ENCODE measurements around the gene CGRRF1. TPM values are rescaled to one million over a fixed set of nuclear protein-coding genes. Genes with fewer than 3 reads are reported as not detected.

CGRRF1 gene
- total and polyA plus RNA-seq, 4 donors = 11.2 to 21.5 (median 16.7) TPM

- Histone ChIP-seq H3K9me3 (ENCODE audit: control insufficient read depth in 4 of 4, insufficient read depth in 3 of 4, low read length in 3 of 4) (no peaks in the 10 kb centered on the region), H3K27me3 (ENCODE audit: control insufficient read depth in 3 of 3, insufficient read depth in 3 of 3, low read length in 2 of 3) (no peaks in the 10 kb centered on the region), H3K36me3 (ENCODE audit: control insufficient read depth in 4 of 4, insufficient read depth in 4 of 4, low read length in 4 of 4) (peaks cover 10 to 23% (median 13%) of the 10 kb centered on the region in 4 donors), H3K9ac (ENCODE audit: insufficient read depth in 1 of 2, low read length in 2 of 2) (no peak overlapping the region), H3K27ac (ENCODE audit: low read depth in 1 of 2, low read length in 1 of 2) (no peak overlapping the region), H3K4me1 (ENCODE audit: control insufficient read depth in 5 of 5, insufficient read depth in 5 of 5, low read length in 5 of 5) (no peaks in the 10 kb centered on the region), H3K4me3 (no peak overlapping the region)
- ATAC-seq (ENCODE audit: insufficient read depth, low FRiP score) (no peak), DNase-seq (no peak)
- no peak for TF ChIP-seq CTCF (IDR thresholded peaks at IDR 0.05; ENCODE audit: control extremely low read depth, extremely low read depth)
- 96% methylated on average over 4 of the region's 4 CpGs for WGBS, 2 donors
Measured at GRCh38 chr14:54524410-54524809, 14.7 kb downstream of the CGRRF1 start.

- peaks cover 6 to 15% (median 8%) of the 10 kb centered on the region in 4 donors for H3K36me3 ChIP-seq (ENCODE audit: control insufficient read depth in 4 of 4, insufficient read depth in 4 of 4, low read length in 4 of 4)
- DNase-seq (no peak), ATAC-seq (ENCODE audit: insufficient read depth, low FRiP score) (no peak)
- no peak for TF ChIP-seq CTCF (IDR thresholded peaks at IDR 0.05; ENCODE audit: control extremely low read depth, extremely low read depth)
- H3K4me1 ChIP-seq (ENCODE audit: control insufficient read depth in 5 of 5, insufficient read depth in 5 of 5, low read length in 5 of 5) = peaks cover 0 to 3% (median 0%) of the 10 kb centered on the region in 5 donors
- WGBS, 2 donors = 87 to 91% methylated on average over 2 of the region's 2 CpGs
- H3K9me3 ChIP-seq (ENCODE audit: control insufficient read depth in 4 of 4, insufficient read depth in 3 of 4, low read length in 3 of 4) = no peaks in the 10 kb centered on the region
- no peak overlapping the region for H3K4me3 ChIP-seq
- H3K9ac ChIP-seq (ENCODE audit: insufficient read depth in 1 of 2, low read length in 2 of 2) = no peak overlapping the region
- no peaks in the 10 kb centered on the region for H3K27me3 ChIP-seq (ENCODE audit: control insufficient read depth in 3 of 3, insufficient read depth in 3 of 3, low read length in 2 of 3)
- no peak overlapping the region for H3K27ac ChIP-seq (ENCODE audit: low read depth in 1 of 2, low read length in 1 of 2)
Measured at GRCh38 chr14:54528973-54529372, 19.3 kb downstream of the CGRRF1 start.

- DNase-seq (no peak), ATAC-seq (ENCODE audit: insufficient read depth, low FRiP score) (no peak)
- Histone ChIP-seq H3K27me3 (ENCODE audit: control insufficient read depth in 3 of 3, insufficient read depth in 3 of 3, low read length in 2 of 3) (no peaks in the 10 kb centered on the region), H3K9me3 (ENCODE audit: control insufficient read depth in 4 of 4, insufficient read depth in 3 of 4, low read length in 3 of 4) (no peaks in the 10 kb centered on the region), H3K4me3 (no peak overlapping the region), H3K4me1 (ENCODE audit: control insufficient read depth in 5 of 5, insufficient read depth in 5 of 5, low read length in 5 of 5) (peaks cover 0 to 3% (median 0%) of the 10 kb centered on the region in 5 donors), H3K36me3 (ENCODE audit: control insufficient read depth in 4 of 4, insufficient read depth in 4 of 4, low read length in 4 of 4) (peaks cover 0 to 11% (median 4%) of the 10 kb centered on the region in 4 donors), H3K27ac (ENCODE audit: low read depth in 1 of 2, low read length in 1 of 2) (no peak overlapping the region), H3K9ac (ENCODE audit: insufficient read depth in 1 of 2, low read length in 2 of 2) (no peak overlapping the region)
- TF ChIP-seq CTCF (IDR thresholded peaks at IDR 0.05; ENCODE audit: control extremely low read depth, extremely low read depth) = no peak
- 38 to 48% methylated on average over 1 of the region's 1 CpG for WGBS, 2 donors
Measured at GRCh38 chr14:54529811-54530210, 20.1 kb downstream of the CGRRF1 start.

Measured in lung (tissue), 12 donors.